Measurements from ENCODE around the gene CRYBG2.
A peak's percentile ranks its signal among the peaks of the same experiment; 100 is the strongest.
"Not testable (repeated sequence)": the region's sequence is repeated elsewhere in the genome, so short reads cannot be mapped to it uniquely, and the experiment has no call there.

CRYBG2 gene

DNA sequence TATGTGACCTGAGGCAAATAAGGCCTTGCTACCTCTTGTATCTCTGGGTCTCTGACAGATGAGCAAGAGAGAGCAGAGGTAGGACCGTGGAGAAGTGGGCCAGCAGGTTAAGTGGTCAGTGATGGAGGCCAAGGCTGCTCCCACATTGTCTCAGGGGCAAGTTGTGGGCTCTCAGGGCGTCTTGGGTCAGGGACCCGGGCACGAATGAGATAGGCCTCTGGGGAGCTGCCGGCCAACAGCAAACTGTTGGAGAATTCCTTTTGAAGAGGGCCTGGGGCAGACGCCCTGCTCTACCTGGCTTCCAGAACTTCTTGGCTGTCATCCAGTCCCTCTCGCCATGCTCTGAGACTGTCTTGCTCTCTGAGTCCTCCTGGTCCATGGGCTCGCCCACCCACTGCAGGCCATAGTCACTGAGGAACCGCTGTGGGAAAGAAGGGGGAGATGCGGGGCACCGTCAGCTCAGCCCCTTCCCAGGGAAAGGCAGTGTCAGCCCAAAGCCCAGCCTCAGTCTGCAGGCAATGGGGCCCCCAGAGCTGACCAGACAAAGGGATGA is 59.9 kb downstream of the CRYBG2 start:
- no peak for DNase-seq (ENCODE audit: low spot score)

DNA sequence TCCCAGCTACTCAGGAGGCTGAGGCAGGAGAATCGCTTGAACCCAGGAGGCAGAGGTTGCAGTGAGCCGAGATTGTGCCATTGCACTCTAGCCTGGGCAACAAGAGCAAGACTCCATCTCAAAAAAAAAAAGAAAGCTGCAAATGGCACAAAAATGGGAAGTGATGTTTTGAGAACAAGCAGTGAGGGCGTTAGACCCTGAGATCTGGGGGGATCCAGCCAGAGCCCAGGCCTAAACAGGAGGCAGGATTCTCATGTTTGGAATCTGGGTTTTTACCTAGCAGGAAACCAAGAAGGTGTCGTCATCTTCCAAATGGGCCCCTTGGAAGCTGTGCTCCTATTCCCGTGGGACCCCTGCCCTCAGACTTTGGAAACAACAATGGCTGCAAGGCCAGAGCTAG is 61.2 kb downstream of the CRYBG2 start:
- DNase-seq (ENCODE audit: low spot score): not testable (repeated sequence)

DNA sequence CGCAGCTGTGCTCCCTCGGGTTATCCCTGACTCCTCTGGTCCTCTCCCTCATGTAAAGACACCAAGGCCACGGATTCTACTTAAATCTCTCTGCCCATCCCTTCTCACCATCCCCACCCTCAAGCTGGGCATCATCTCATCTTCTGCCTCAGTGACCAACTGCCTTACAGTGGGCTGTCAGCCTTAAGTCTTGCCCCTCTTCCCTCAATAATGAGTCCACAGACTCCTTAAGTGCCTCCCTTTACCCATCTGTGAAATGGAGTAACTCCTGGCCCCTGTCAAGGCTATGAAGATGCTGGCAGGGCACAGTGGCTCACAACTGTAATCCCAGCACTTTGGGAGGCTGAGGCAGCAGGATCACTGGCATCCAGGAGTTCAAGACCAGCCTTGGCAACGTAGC is 62.0 kb downstream of the CRYBG2 start:
- DNase-seq (ENCODE audit: low spot score): no peak

DNA sequence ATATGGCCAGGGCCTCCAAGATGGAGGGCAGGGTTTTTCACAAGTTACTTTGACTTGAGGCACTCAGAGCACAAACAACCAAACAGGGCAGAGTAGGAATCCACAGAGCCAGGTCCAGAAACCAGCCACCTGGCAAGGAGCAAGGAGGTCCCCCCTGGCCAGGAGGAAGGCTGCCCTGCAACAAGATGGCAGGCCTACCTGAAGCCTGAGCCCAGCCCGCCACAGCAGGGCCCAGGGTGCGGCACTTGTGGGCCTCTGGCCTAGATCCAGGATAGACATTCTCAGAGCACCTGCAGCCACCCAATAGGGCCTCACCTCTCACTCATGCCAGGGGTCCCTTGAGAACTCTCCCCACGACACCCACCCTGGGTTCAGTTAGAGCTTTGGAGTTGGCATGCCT is 62.5 kb downstream of the CRYBG2 start:
- DNase-seq (ENCODE audit: low spot score): no peak

- peak; percentile 68 for DNase-seq (ENCODE audit: low spot score)
Observed at GRCh38 chr1:26290882-26291261, 63.1 kb downstream of the CRYBG2 start.

DNA sequence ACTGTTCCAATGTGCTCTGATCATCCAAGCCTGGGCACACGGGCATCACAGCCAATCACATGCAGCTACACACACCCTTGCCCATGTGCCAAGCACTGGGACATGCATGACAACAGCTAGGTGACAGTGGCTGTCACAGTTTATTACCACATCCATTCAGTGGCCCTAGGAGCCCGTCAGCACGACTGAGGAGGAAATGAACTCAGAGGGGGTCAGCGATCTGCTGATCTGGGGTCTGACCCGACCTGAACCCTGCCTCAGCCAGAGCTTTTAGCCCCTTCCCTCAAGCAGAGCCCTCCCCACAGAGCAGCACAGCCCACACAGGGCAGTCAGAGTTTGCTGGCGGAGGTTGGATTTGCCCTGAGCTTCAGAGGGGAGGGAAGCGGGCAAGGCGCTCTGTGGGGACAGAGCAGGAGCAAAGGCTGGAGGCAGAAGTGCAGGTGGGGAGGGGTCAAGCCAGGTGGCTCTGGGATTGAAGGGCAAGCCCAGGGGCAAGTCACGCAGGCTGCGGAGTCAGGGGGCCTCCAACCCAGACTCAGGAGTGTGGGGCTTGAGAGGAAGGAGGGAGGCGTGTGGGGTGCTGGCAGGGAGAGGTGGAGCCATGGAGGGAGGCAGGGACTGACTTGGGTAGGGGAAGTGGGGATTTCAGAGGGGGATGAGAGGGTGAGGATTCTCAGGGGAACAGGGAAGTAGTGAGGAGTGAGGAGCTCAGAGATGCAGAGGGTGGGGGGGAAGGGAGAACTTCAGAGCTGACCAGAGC is 63.6 kb downstream of the CRYBG2 start:
- DNase-seq (ENCODE audit: low spot score): no peak

GRCh38 chr1:26289158-26290059 is 64.5 kb downstream of the CRYBG2 start:
- DNase-seq (ENCODE audit: low spot score): peak; percentile 65

GRCh38 chr1:26288311-26288941 is 65.5 kb downstream of the CRYBG2 start:
- no peak for DNase-seq (ENCODE audit: low spot score)

- DNase-seq (ENCODE audit: low spot score): no peak
Observed at GRCh38 chr1:26287811-26288210, 66.1 kb downstream of the CRYBG2 start.

DNA sequence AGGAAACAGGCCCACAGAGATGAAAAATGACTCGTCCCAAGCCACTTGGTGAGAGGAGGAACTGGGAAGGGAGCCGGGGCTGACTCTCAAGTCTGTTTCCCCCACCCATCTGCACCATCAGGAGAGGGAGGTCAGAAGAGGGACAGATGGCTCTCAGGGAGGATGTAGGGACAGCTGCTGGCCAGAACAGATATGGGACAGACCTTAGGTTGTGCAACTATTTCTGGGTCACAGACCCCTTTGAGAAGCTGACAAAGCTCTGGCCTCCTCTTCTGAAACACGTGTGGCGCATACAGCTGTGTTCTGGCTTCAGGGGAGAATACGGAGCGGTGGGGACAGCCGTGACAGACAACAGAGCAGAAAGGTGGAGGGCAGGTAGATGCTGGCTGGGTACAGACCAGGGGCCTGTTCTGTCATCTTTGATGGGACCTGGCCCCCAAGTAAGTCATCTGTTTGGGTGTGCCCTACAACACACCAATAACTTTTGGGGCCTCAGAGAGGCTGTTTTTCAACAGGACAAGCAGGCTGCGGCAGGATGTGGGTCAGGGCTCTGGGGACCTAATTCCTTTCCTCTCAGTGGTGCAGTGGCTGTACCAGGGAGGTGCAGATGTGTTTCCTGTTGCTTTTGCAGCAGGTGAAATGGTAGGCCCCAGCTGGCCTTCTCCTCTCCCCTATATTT is 66.8 kb downstream of the CRYBG2 start:
- no peak for DNase-seq (ENCODE audit: low spot score)

DNA sequence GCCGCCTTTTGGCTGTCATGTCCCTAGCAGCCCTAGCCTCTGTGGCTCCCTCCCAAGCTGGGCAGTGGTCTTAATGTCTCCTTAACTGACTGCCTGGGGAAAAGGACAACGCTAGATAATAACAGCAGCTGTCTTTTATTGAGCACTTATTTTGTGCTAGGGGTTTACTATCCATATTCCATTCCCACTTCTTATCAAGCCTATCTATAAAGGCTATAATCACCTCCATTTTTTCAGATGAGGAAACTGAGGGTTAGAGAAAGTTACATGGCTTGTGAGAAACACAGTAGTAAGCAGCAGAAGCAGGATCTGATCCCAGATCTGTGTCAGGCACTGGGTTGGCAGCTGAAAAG is 67.9 kb downstream of the CRYBG2 start:
- DNase-seq (ENCODE audit: low spot score): no peak

GRCh38 chr1:26285366-26286063 is 68.4 kb downstream of the CRYBG2 start:
- no peak for DNase-seq (ENCODE audit: low spot score)

GRCh38 chr1:26284597-26285347 is 69.2 kb downstream of the CRYBG2 start:
- DNase-seq (ENCODE audit: low spot score): peak; percentile 67

- DNase-seq (ENCODE audit: low spot score): no peak
Observed at GRCh38 chr1:26283871-26284596, 69.9 kb downstream of the CRYBG2 start.

- no peak for DNase-seq (ENCODE audit: low spot score)
Observed at GRCh38 chr1:26283279-26283853, 70.6 kb downstream of the CRYBG2 start.

- no peak for DNase-seq (ENCODE audit: low spot score)
Observed at GRCh38 chr1:26282401-26282918, 71.5 kb downstream of the CRYBG2 start.

DNA sequence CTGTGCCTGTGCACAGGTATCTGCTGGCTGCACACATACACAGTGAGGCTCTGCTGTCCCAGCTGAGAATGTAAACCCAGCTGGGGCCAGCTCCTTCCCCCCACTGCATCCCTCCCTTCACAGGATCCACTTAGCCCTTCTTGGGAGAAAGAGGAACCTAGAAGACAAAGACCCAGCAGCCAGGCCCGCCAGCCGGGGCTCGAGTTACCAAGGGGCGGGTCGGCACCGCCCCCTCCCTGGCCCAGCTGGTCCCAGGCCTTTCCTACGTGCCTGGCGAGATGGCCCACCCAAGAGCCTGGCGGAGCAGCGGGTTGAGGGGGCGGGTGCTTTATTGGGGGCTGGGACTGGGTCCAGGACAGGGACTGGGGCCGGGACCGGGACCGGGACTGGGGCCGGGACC is 72.0 kb downstream of the CRYBG2 start:
- DNase-seq (ENCODE audit: low spot score): peak; percentile 73

DNA sequence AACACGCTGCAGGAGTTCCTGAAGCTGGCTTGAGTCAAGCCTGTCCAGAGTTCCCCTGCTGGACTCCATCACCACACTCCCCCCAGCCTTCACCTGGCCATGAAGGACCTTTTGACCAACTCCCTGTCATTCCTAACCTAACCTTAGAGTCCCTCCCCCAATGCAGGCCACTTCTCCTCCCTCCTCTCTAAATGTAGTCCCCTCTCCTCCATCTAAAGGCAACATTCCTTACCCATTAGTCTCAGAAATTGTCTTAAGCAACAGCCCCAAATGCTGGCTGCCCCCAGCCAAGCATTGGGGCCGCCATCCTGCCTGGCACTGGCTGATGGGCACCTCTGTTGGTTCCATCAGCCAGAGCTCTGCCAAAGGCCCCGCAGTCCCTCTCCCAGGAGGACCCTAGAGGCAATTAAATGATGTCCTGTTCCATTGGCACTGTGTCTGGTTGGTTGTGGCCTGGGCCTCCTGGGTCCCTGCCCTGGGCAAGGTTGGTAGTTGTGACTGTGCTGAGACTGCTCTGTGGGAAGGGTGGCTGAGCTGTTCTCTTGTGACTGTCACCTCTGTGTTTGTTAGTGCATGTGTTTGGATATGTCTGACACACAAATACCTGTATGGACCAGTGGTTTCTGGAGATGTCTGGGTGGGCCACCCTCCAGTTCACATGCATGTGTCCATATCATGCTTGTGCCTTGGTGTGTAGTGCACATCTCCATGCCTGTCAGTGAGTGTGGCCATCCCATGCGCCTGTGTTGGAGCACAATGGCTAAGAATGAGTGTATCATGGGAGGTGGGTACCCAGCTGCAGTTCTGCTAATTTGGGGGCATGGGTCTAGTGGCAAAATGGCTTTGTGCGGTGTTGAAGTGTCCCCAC is 72.6 kb downstream of the CRYBG2 start:
- DNase-seq (ENCODE audit: low spot score): no peak

Measured in left forelimb (tissue), 1 donor.